Measurements from ENCODE around the gene MARCHF10. TPM values are rescaled to one million over a fixed set of nuclear protein-coding genes. Genes with fewer than 3 reads are reported as not detected.
A peak's percentile ranks its signal among the peaks of the same experiment; 100 is the strongest.

Gene MARCHF10
- total RNA-seq, 1 donor from 2014 or later, result 0.51 TPM

DNA sequence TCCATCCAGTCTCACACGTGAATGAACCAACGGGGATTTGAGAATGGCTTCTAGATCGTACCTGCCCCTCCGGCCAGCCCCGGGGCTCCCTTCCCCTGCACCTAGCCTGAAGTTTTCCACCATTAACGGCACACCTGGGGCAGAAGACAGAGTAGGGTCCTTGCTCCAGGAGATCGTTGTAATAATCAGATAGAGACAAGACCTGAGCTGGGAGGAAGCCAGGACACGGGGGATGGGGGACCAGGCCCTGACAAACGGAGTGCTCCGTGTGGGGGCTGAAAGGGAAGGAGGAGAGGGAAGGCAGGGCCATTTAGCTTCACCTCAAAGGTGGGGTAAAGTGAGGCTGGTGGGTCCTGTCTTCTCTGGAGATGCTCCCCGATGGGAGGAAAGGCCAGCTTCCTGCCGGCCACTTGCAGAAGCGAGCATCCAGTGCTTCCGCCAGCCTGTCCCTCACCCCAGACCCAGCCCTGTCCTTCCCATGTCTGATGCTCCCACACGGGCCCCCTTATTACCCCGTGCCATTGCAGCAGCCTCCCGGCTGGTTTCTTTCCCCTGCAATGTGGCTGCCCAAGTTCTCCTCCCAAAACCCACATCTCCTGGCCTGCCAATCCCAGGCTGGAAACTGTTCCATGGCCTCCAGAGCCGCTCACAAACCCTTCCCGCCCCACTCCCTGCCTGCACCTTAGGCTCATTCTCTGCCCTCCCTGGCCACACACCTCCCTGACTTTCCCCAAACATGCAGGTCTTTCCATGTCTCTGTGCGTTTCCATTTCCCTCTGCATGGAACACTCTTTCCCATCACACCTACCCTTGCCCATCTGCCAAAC lies 101.3 kb downstream of the MARCHF10 start:
- no peak for TF ChIP-seq EZH2 (IDR thresholded peaks at IDR 0.05)
- TF ChIP-seq EZH2phosphoT487 (IDR thresholded peaks at IDR 0.05), result no peak
- TF ChIP-seq, protein P1, sequence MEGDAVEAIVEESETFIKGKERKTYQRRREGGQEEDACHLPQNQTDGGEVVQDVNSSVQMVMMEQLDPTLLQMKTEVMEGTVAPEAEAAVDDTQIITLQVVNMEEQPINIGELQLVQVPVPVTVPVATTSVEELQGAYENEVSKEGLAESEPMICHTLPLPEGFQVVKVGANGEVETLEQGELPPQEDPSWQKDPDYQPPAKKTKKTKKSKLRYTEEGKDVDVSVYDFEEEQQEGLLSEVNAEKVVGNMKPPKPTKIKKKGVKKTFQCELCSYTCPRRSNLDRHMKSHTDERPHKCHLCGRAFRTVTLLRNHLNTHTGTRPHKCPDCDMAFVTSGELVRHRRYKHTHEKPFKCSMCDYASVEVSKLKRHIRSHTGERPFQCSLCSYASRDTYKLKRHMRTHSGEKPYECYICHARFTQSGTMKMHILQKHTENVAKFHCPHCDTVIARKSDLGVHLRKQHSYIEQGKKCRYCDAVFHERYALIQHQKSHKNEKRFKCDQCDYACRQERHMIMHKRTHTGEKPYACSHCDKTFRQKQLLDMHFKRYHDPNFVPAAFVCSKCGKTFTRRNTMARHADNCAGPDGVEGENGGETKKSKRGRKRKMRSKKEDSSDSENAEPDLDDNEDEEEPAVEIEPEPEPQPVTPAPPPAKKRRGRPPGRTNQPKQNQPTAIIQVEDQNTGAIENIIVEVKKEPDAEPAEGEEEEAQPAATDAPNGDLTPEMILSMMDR (IDR thresholded peaks at IDR 0.05), result no peak
- Mint-ChIP-seq H3K4me3 (peak overlapping the region; percentile 2), H3K27me3 (ENCODE audit: insufficient read depth, low read depth) (peaks cover 13% of the 10 kb centered on the region), H3K36me3 (no peaks in the 10 kb centered on the region), H3K9me3 (peaks cover 22% of the 10 kb centered on the region), H3K4me1 (peaks cover 16% of the 10 kb centered on the region), H3K27ac (no peak overlapping the region)
- H4K20me1 ChIP-seq (ENCODE audit: low read depth), result peaks cover 5% of the 10 kb centered on the region
- H3K9me3 ChIP-seq (ENCODE audit: low read depth), result no peaks in the 10 kb centered on the region
- peaks cover 25% of the 10 kb centered on the region for H3K4me1 ChIP-seq
- no peak for DNase-seq (ENCODE audit: low spot score)
- H3K9ac ChIP-seq, result no peak overlapping the region
- no peak overlapping the region for H3K27ac ChIP-seq
- H2AFZ ChIP-seq (replicated peaks), result no peak overlapping the region
- H3K27me3 ChIP-seq, result peaks cover 40% of the 10 kb centered on the region
- H3K79me2 ChIP-seq (ENCODE audit: low read depth), result no peaks in the 10 kb centered on the region
- H3F3A ChIP-seq (ENCODE audit: low read depth), result peaks cover 25% of the 10 kb centered on the region
- no peak overlapping the region for H3K4me3 ChIP-seq
- H3K36me3 ChIP-seq, result no peaks in the 10 kb centered on the region
- peak overlapping the region; percentile 91 for H3K4me2 ChIP-seq

DNA sequence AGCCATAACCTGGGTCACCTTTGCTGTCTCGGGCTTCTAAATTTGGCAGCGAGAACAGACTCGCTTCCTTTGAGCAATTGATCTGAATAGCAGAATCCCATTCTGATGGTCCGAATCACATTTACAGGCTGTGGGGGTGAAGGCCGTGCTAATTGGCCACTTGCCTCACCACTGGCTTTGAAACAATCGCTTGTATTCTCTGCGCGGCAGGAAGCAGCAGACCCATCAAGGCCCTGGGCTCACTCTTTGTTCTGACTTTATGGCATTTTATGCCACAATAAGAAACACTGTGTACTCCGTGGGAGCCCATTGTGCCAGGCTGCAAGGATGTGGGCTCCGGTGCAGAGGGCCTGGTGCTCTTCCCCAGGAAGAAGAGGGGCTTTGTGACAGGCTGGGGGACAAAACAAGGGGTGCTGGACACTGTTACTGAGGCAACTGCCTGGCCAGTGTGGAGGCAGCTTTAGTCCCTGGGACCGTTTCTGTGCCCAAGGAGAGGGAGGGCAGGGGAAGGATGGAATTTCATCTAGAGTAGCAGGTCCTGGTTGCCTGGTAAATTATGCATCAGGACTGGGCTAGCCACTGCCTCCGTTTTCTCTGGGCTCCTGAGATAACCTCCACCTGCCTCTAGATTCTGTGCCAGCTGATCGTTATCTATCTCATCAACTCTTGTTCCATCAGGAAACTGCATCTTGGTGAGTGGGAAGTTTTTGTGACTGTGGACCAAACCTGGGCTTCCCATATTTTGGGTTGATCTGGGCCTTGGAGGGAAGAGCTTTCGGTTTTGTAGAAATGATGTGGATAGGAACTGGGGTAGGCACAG lies 102.1 kb downstream of the MARCHF10 start:
- H3K9me3 Mint-ChIP-seq, result peaks cover 22% of the 10 kb centered on the region

DNA sequence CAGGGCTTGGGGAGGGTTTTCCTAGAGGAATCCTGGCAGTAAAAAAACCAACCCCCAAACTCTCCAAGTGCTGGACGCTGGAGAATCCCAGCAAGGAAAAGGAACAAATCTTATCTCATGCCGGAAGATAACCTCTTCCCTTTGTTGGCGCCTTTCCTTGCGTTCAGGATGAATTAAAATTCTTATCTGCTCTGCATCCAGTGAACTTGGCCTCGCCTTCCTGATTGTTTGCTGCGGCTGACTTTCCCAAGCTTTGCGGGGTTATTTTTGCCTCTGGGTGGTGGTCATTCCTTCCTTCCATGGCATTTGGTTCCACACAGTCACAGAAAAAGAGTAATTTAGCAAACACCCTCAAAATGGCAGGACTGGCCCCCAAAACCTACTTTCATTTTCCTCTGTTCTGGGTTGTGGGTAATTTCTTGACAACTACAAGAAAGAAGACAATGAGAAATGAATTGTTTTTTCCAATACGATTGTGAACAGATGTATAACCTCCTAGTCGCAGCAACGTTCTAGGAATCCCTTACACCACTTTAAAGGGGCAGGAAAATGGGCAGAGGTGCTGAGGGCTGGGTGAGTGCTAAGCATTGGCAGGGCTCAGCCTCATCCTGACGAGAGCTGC lies 102.8 kb downstream of the MARCHF10 start:
- Histone ChIP-seq H2AFZ (replicated peaks) (no peak overlapping the region), H4K20me1 (ENCODE audit: low read depth) (peaks cover 5% of the 10 kb centered on the region), H3K36me3 (no peaks in the 10 kb centered on the region), H3K4me3 (peak overlapping the region; percentile 94), H3K4me2 (peak overlapping the region; percentile 91), H3K4me1 (peaks cover 25% of the 10 kb centered on the region), H3F3A (ENCODE audit: low read depth) (peaks cover 25% of the 10 kb centered on the region), H3K79me2 (ENCODE audit: low read depth) (no peaks in the 10 kb centered on the region), H3K9me3 (ENCODE audit: low read depth) (no peaks in the 10 kb centered on the region), H3K9ac (no peak overlapping the region), H3K27ac (no peak overlapping the region), H3K27me3 (peaks cover 41% of the 10 kb centered on the region)
- peak; percentile 30 for DNase-seq (ENCODE audit: low spot score)
- peaks cover 17% of the 10 kb centered on the region for H3K27me3 Mint-ChIP-seq (ENCODE audit: insufficient read depth, low read depth)
- peaks cover 22% of the 10 kb centered on the region for H3K9me3 Mint-ChIP-seq
- peak; percentile 5 for TF ChIP-seq EZH2 (IDR thresholded peaks at IDR 0.05)
- no peak for TF ChIP-seq EZH2phosphoT487 (IDR thresholded peaks at IDR 0.05)
- H3K27ac Mint-ChIP-seq, result peak overlapping the region; percentile 84
- peak overlapping the region; percentile 91 for H3K4me3 Mint-ChIP-seq
- H3K36me3 Mint-ChIP-seq, result no peaks in the 10 kb centered on the region
- H3K4me1 Mint-ChIP-seq, result peaks cover 16% of the 10 kb centered on the region

More for the DNA sequence above, 102.1 kb downstream of the MARCHF10 start:
- H3K4me2 ChIP-seq, result peak overlapping the region; percentile 91
- TF ChIP-seq EZH2phosphoT487 (IDR thresholded peaks at IDR 0.05) (no peak), EZH2 (IDR thresholded peaks at IDR 0.05) (no peak)
- TF ChIP-seq, protein P1 (IDR thresholded peaks at IDR 0.05), result no peak
- peaks cover 25% of the 10 kb centered on the region for H3K4me1 ChIP-seq
- H3K79me2 ChIP-seq (ENCODE audit: low read depth), result no peaks in the 10 kb centered on the region
- peaks cover 5% of the 10 kb centered on the region for H4K20me1 ChIP-seq (ENCODE audit: low read depth)
- Mint-ChIP-seq H3K4me1 (peaks cover 16% of the 10 kb centered on the region), H3K4me3 (peak overlapping the region; percentile 91), H3K27me3 (ENCODE audit: insufficient read depth, low read depth) (peaks cover 17% of the 10 kb centered on the region), H3K27ac (no peak overlapping the region), H3K36me3 (no peaks in the 10 kb centered on the region)
- no peak overlapping the region for H3K27ac ChIP-seq
- H3K36me3 ChIP-seq, result no peaks in the 10 kb centered on the region
- H3K9ac ChIP-seq, result no peak overlapping the region
- peak overlapping the region; percentile 94 for H3K4me3 ChIP-seq
- DNase-seq (ENCODE audit: low spot score), result peak; percentile 74
- H2AFZ ChIP-seq (replicated peaks), result no peak overlapping the region
- H3F3A ChIP-seq (ENCODE audit: low read depth), result peaks cover 25% of the 10 kb centered on the region
- peaks cover 41% of the 10 kb centered on the region for H3K27me3 ChIP-seq
- no peaks in the 10 kb centered on the region for H3K9me3 ChIP-seq (ENCODE audit: low read depth)

Measured in neural progenitor cell (in vitro differentiated cells).